Endothelial cell of umbilical vein (primary cell): ENCODE data around the gene TCF25.

Experiments
- EZH2 ChIP-seq: IDR thresholded peaks from 2 replicates; pipeline ENCODE4 v1.6.1; 2012; ENCODE audit warnings: borderline replicate concordance, low read depth, mild to moderate bottlenecking, moderate library complexity, low read length, inconsistent platforms; ENCODE audit not compliant: severe bottlenecking
- MYC ChIP-seq: IDR thresholded peaks from one replicate; pipeline ENCODE4 v1.6.1; 2011; ENCODE audit warnings: mild to moderate bottlenecking, low read depth, low read length
- POLR2A ChIP-seq: IDR thresholded peaks from 2 replicates; pipeline ENCODE4 v1.6.1; 2012; ENCODE audit warnings: low read depth, mild to moderate bottlenecking, control low read depth, low read length
- POLR2AphosphoS5 ChIP-seq: IDR thresholded peaks from 2 replicates; pipeline ENCODE4 v1.6.1; 2012; ENCODE audit warnings: low read depth, mild to moderate bottlenecking, control low read depth, low read length, moderate library complexity; ENCODE audit not compliant: insufficient read depth
- TF ChIP-seq, protein P1 (sequence below), 2 donors: IDR thresholded peaks; 1 replicate in 1 of 2; 2 replicates in 1 of 2; pipeline ENCODE4 v1.5.1; 2011; ENCODE audit warnings: low read length in 2 of 2, mild to moderate bottlenecking in 2 of 2, moderate library complexity in 2 of 2, control low read depth in 1 of 2, inconsistent platforms in 1 of 2, low read depth in 1 of 2; ENCODE audit not compliant: insufficient read depth in 1 of 2; ENCODE audit errors: extremely low read depth in 1 of 2

DNA sequence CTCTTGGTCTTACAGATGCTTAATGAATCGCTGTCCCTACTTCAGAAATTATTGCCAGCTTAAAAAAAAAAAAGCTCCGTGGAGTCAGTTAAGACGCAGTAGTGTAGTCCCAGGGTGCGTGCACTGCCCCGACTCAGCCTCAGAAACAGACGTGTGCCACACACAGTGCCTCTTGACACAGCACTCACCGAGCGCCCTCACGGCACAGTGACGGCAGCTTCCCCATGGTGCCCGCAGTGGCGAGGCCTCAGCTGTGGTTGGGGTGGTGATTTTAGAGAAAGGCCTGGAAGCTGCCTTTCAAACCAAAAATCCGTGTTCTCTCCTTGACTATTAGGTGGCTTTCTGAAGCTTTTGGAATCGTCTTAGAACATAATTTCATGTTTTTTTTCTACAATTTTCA lies 13.9 kb downstream of the TCF25 start:
- TF ChIP-seq, protein P1, sequence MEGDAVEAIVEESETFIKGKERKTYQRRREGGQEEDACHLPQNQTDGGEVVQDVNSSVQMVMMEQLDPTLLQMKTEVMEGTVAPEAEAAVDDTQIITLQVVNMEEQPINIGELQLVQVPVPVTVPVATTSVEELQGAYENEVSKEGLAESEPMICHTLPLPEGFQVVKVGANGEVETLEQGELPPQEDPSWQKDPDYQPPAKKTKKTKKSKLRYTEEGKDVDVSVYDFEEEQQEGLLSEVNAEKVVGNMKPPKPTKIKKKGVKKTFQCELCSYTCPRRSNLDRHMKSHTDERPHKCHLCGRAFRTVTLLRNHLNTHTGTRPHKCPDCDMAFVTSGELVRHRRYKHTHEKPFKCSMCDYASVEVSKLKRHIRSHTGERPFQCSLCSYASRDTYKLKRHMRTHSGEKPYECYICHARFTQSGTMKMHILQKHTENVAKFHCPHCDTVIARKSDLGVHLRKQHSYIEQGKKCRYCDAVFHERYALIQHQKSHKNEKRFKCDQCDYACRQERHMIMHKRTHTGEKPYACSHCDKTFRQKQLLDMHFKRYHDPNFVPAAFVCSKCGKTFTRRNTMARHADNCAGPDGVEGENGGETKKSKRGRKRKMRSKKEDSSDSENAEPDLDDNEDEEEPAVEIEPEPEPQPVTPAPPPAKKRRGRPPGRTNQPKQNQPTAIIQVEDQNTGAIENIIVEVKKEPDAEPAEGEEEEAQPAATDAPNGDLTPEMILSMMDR (IDR thresholded peaks at IDR 0.05; ENCODE audit: extremely low read depth in 1 of 2, insufficient read depth in 1 of 2, low read depth in 1 of 2, low read length in 2 of 2) = no peak
- TF ChIP-seq MYC = no peak
- no peak for TF ChIP-seq EZH2
- no peak for TF ChIP-seq POLR2A
- TF ChIP-seq POLR2AphosphoS5 = no peak
